Astrocyte (in vitro differentiated cells and primary cell): ENCODE data around the gene FERMT3. TPM values are rescaled to one million over a fixed set of nuclear protein-coding genes. Genes with fewer than 3 reads are reported as not detected.

ENCODE experiments used
- DNase-seq: peaks from one replicate; pipeline ENCODE4 v3.0.0-alpha.2; 2010; ENCODE audit warnings: low read depth
- FAIRE-seq: peaks from 2 replicates; lab custom pipeline; 2011; peaks lifted over from hg19 to GRCh38; lab: Jason Lieb, UNC
- H2AFZ ChIP-seq: 2 replicates; pipeline ENCODE4 v1.6.0; 2012; ENCODE audit warnings: low read depth, low read length, inconsistent platforms
- H3K27ac ChIP-seq: 2 replicates; pipeline ENCODE4 v1.5.1; 2011; ENCODE audit warnings: low read depth, low read length, inconsistent platforms
- H3K27me3 ChIP-seq: 2 replicates; pipeline ENCODE4 v1.6.0; 2011; ENCODE audit warnings: low read length, inconsistent platforms; ENCODE audit not compliant: insufficient read depth
- H3K36me3 ChIP-seq: 2 replicates; pipeline ENCODE4 v1.5.1; 2011; ENCODE audit warnings: low read length, inconsistent platforms; ENCODE audit not compliant: insufficient read depth
- H3K4me1 ChIP-seq: 2 replicates; pipeline ENCODE4 v1.5.1; 2011; ENCODE audit warnings: low read length, inconsistent platforms; ENCODE audit not compliant: insufficient read depth
- H3K4me2 ChIP-seq: 2 replicates; pipeline ENCODE4 v1.6.0; 2012; ENCODE audit warnings: low read length, inconsistent platforms
- H3K4me3 ChIP-seq: 2 replicates; pipeline ENCODE4 v1.5.1; 2011; ENCODE audit warnings: low read depth, mild to moderate bottlenecking, low read length, inconsistent platforms; ENCODE audit not compliant: insufficient read depth
- H3K79me2 ChIP-seq: 2 replicates; pipeline ENCODE4 v1.6.0; 2012; ENCODE audit warnings: mild to moderate bottlenecking, low read length, inconsistent platforms; ENCODE audit not compliant: insufficient read depth
- H3K9ac ChIP-seq: 2 replicates; pipeline ENCODE4 v1.6.0; 2012; ENCODE audit warnings: mild to moderate bottlenecking, low read length, inconsistent platforms
- H3K9me3 ChIP-seq: 2 replicates; pipeline ENCODE4 v1.5.1; 2012; ENCODE audit warnings: low read depth, mild to moderate bottlenecking, low read length, inconsistent platforms; ENCODE audit not compliant: insufficient read depth
- H4K20me1 ChIP-seq: 2 replicates; pipeline ENCODE4 v1.6.0; 2012; ENCODE audit warnings: low read length, inconsistent platforms; ENCODE audit not compliant: insufficient read depth
- H3K27ac Mint-ChIP-seq: one replicate; pipeline ENCODE4 v1.8.0; 2021; ENCODE audit warnings: mild to moderate bottlenecking, mixed read lengths; ENCODE audit not compliant: unreplicated experiment
- H3K27me3 Mint-ChIP-seq: one replicate; pipeline ENCODE4 v1.8.0; 2021; ENCODE audit warnings: low read depth, mixed read lengths; ENCODE audit not compliant: unreplicated experiment
- H3K36me3 Mint-ChIP-seq: one replicate; pipeline ENCODE4 v1.8.0; 2021; ENCODE audit warnings: low read depth, mixed read lengths; ENCODE audit not compliant: unreplicated experiment
- H3K4me1 Mint-ChIP-seq: one replicate; pipeline ENCODE4 v1.8.0; 2021; ENCODE audit warnings: low read depth, mixed read lengths; ENCODE audit not compliant: unreplicated experiment
- H3K4me3 Mint-ChIP-seq: one replicate; pipeline ENCODE4 v1.8.0; 2021; ENCODE audit warnings: mild to moderate bottlenecking, moderate library complexity, mixed read lengths; ENCODE audit not compliant: unreplicated experiment
- H3K9me3 Mint-ChIP-seq: one replicate; pipeline ENCODE4 v1.8.0; 2021; ENCODE audit warnings: mild to moderate bottlenecking, mixed read lengths; ENCODE audit not compliant: unreplicated experiment
- EZH2 ChIP-seq: IDR thresholded peaks from 2 replicates; pipeline ENCODE4 v1.6.1; 2012; ENCODE audit warnings: mild to moderate bottlenecking, low read length, inconsistent platforms; ENCODE audit not compliant: insufficient read depth
- total RNA-seq: library from RNA; stranded (reverse); gene quantifications from 2 replicates; pipeline ENCODE4 v1.2.1, GENCODE V29; 2021
- TF ChIP-seq, protein P1 (sequence below): IDR thresholded peaks from 2 replicates; pipeline ENCODE4 v1.5.1; 2011; ENCODE audit warnings: low read depth, mild to moderate bottlenecking, inconsistent platforms, low read length, moderate library complexity; ENCODE audit not compliant: insufficient read depth

Gene FERMT3
- total RNA-seq, 1 donor from 2014 or later, result 1.3 TPM

DNA sequence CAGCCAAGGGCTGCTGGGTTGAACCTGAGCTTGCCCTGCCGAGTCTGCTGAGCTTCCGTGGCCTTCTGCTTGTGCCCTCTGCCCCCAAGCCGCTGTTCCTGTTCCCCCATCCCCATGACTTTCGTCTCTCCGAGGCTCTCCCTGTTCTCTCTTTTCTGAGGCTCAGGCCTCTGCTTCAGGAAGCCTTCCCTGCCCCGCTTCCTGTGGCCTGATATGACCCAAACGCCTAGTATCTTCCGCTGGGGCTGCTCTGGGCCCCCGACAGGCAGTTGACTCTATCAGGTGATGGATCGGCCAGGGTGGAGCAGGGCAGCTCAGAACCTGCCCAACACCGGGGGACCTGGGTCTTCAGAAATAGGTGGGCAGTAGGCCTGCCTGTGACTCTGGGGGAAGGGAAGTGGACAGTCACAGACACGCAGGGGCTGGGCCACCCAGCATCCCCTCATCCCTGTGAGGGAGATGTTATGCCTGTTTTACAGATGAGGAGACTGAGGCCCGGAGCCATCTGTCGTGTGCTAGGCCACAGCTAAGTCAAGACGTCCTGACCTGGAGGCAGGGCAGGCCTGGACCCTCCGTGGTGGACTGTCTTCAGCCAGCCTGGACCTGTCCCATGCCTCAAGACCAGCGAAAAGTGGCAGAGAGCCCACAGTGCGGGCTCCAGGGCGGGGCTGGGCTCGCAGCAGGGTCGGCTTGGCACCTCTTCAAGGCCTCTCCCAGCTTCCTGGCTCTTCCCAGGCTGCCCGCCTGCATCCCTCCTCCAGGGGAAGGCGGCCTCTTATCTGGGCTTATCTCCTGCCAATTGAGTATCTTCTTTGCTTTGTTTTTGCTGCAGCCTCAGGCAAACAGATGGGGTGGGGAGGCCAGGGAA lies 61.7 kb downstream of the FERMT3 start:
- Mint-ChIP-seq H3K27me3 (no peaks in the 10 kb centered on the region), H3K4me1 (peaks cover 17% of the 10 kb centered on the region), H3K27ac (peak overlapping the region; percentile 86), H3K9me3 (no peaks in the 10 kb centered on the region), H3K36me3 (peaks cover 2% of the 10 kb centered on the region), H3K4me3 (peak overlapping the region; percentile 87)
- H3K27ac ChIP-seq, result peak overlapping the region; percentile 80
- H3K4me3 ChIP-seq, result no peak overlapping the region
- peaks cover 8% of the 10 kb centered on the region for H3K36me3 ChIP-seq
- H3K9me3 ChIP-seq, result no peaks in the 10 kb centered on the region
- H3K27me3 ChIP-seq, result no peaks in the 10 kb centered on the region
- H4K20me1 ChIP-seq, result peaks cover 18% of the 10 kb centered on the region
- peak overlapping the region; percentile 81 for H3K9ac ChIP-seq
- H2AFZ ChIP-seq, result no peak overlapping the region
- H3K4me2 ChIP-seq, result peak overlapping the region; percentile 89
- peaks cover 5% of the 10 kb centered on the region for H3K79me2 ChIP-seq
- no peak for FAIRE-seq
- no peak for TF ChIP-seq EZH2
- TF ChIP-seq, protein P1, sequence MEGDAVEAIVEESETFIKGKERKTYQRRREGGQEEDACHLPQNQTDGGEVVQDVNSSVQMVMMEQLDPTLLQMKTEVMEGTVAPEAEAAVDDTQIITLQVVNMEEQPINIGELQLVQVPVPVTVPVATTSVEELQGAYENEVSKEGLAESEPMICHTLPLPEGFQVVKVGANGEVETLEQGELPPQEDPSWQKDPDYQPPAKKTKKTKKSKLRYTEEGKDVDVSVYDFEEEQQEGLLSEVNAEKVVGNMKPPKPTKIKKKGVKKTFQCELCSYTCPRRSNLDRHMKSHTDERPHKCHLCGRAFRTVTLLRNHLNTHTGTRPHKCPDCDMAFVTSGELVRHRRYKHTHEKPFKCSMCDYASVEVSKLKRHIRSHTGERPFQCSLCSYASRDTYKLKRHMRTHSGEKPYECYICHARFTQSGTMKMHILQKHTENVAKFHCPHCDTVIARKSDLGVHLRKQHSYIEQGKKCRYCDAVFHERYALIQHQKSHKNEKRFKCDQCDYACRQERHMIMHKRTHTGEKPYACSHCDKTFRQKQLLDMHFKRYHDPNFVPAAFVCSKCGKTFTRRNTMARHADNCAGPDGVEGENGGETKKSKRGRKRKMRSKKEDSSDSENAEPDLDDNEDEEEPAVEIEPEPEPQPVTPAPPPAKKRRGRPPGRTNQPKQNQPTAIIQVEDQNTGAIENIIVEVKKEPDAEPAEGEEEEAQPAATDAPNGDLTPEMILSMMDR, result no peak
- peak; percentile 46 for DNase-seq
- peaks cover 36% of the 10 kb centered on the region for H3K4me1 ChIP-seq

DNA sequence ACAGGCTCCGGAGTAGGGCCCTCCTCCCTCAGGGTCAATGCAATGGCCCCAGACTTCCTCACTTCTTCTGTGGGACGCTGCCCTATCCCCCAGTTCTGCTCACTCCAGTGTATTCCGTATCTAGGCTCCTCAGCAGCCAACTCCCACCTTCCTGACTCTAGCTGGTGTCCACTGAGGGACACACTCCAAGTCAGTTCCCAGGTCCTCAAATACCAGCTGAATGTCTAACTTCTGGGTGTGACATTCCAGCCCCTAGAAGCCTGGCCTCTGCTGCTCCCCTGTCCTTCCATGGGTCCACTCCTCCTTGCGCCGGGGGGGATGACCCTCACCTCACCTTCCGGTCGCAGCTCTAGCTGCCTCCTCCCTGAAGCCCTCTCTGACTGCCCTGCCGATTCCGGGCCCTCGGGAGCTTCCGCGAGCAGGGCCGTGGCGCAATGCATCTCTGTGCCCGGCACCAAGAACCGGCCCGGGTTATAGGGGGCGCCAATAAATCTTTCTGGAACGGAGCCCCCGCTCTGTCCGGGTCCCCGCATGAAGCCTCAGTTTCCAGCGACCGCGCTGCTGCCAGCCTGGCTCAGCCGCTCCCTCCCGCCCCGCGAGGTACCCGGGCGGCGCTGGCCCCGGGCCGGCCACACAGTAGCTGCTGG lies 62.5 kb downstream of the FERMT3 start:
- Histone ChIP-seq H3K4me2 (peak overlapping the region; percentile 89), H3K4me3 (peak overlapping the region; percentile 60), H3K4me1 (peaks cover 30% of the 10 kb centered on the region), H3K9ac (peak overlapping the region; percentile 81), H2AFZ (peak overlapping the region; percentile 67), H3K9me3 (no peaks in the 10 kb centered on the region), H3K27ac (peak overlapping the region; percentile 80), H4K20me1 (peaks cover 14% of the 10 kb centered on the region), H3K36me3 (peaks cover 7% of the 10 kb centered on the region), H3K79me2 (peaks cover 7% of the 10 kb centered on the region), H3K27me3 (no peaks in the 10 kb centered on the region)
- peaks cover 2% of the 10 kb centered on the region for H3K36me3 Mint-ChIP-seq
- H3K27ac Mint-ChIP-seq, result peak overlapping the region; percentile 64
- no peak for FAIRE-seq
- peak overlapping the region; percentile 87 for H3K4me3 Mint-ChIP-seq
- H3K27me3 Mint-ChIP-seq, result no peaks in the 10 kb centered on the region
- H3K4me1 Mint-ChIP-seq, result peaks cover 14% of the 10 kb centered on the region
- DNase-seq, result no peak
- no peaks in the 10 kb centered on the region for H3K9me3 Mint-ChIP-seq
- TF ChIP-seq, protein P1, result no peak
- no peak for TF ChIP-seq EZH2
